ENCODE measurements around the gene PLPP2.

The PLPP2 gene

DNA sequence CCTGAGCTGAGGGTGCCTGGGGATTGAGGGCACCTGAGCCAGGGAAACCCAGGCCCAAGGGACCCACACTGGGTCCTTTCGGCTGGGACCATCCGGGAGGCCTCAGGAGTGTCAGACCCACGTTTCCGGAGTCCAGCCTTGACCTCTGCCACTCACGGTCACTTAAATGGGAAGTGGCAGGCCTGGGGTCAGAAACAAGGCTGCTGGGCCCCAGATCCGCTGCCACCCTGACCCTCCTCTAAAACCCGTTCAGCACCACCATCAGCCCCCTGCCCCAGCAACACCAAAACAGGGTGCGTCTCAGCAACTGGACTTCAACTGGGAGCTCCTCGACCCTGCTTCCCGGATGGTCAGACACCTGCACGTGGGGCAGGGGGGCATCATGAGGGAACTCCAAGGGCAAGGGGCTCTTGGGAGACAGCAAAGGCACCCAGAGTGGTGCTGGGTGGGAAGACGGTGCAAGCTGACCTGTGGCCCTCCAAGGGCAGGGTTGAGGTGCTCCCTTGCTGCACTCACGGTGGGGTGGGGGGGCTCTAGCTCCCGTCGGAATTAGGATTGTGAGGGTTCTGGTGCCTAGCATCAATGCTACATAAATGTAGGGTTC is 1.2 kb upstream of the PLPP2 start:
- peaks cover 2% of the 10 kb centered on the region for H3K4me1 Mint-ChIP-seq
- peaks cover 25% of the 10 kb centered on the region for H3K27me3 Mint-ChIP-seq
- DNase-seq (ENCODE audit: low spot score in 2 of 2) (no peak), ATAC-seq (ENCODE audit: low read depth) (no peak)
- H3K4me3 Mint-ChIP-seq, result no peak overlapping the region
- H3K27ac Mint-ChIP-seq, result no peak overlapping the region
- H3K36me3 Mint-ChIP-seq, result no peaks in the 10 kb centered on the region
- H3K9me3 Mint-ChIP-seq, result no peaks in the 10 kb centered on the region

DNA sequence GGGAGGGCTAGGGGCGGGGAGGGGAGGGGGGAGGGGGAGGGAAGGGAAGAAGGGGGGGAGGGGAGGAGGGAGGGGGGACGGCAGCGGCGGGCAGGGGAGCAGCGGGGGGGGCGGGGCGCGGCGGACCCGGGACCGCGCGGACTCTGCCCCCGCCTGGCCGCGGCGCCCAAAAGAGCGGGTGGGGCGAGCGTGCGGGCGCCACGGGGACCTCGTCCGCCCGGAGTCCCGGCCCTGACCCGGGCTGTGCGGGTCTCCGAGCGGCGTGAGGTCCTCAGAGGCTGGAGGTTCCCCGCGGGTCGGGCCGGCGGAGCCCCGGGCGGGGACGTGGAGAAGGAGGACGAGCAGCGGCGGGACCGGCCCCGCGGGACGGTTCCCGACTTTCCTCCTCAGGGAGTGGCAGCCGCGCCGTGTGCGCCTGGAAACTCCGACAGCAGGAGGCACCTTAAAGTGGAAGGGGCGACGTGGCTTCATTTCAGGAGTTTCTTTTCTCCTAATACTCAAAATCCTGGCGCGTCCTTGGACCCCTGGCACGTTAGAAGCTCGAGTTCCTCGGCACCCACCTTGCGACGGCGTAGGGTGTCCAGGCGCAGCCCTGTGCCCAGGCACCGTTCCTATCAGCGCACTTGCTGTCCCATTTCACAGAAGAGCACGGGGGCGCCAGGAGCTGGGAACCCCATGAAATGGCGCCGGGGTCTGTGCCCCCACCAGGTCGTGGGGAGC is 518 bp upstream of the PLPP2 start:
- no peaks in the 10 kb centered on the region for H3K9me3 Mint-ChIP-seq
- H3K4me3 Mint-ChIP-seq, result no peak overlapping the region
- H3K36me3 Mint-ChIP-seq, result no peaks in the 10 kb centered on the region
- peaks cover 25% of the 10 kb centered on the region for H3K27me3 Mint-ChIP-seq
- no peak overlapping the region for H3K27ac Mint-ChIP-seq
- no peak for DNase-seq (ENCODE audit: low spot score in 2 of 2)
- ATAC-seq (ENCODE audit: low read depth), result no peak
- H3K4me1 Mint-ChIP-seq, result peaks cover 2% of the 10 kb centered on the region

GRCh38 chr19:290372-291005 is 714 bp downstream of the PLPP2 start:
- Mint-ChIP-seq H3K9me3 (no peaks in the 10 kb centered on the region), H3K36me3 (no peaks in the 10 kb centered on the region), H3K27me3 (peaks cover 22% of the 10 kb centered on the region), H3K27ac (no peak overlapping the region), H3K4me1 (peaks cover 2% of the 10 kb centered on the region), H3K4me3 (no peak overlapping the region)
- DNase-seq (ENCODE audit: low spot score in 2 of 2), result no peak
- ATAC-seq (ENCODE audit: low read depth), result no peak

- no peak for DNase-seq (ENCODE audit: low spot score in 2 of 2)
- Mint-ChIP-seq H3K27ac (no peak overlapping the region), H3K4me3 (no peak overlapping the region), H3K9me3 (no peaks in the 10 kb centered on the region), H3K4me1 (peaks cover 2% of the 10 kb centered on the region), H3K27me3 (peaks cover 22% of the 10 kb centered on the region), H3K36me3 (no peaks in the 10 kb centered on the region)
- ATAC-seq (ENCODE audit: low read depth), result peak; percentile 61
Observed at GRCh38 chr19:289651-290371, 1.4 kb downstream of the PLPP2 start.

GRCh38 chr19:288911-289310 is 2.3 kb downstream of the PLPP2 start:
- Mint-ChIP-seq H3K4me3 (no peak overlapping the region), H3K9me3 (no peaks in the 10 kb centered on the region), H3K27ac (no peak overlapping the region), H3K4me1 (no peaks in the 10 kb centered on the region), H3K36me3 (no peaks in the 10 kb centered on the region), H3K27me3 (peaks cover 16% of the 10 kb centered on the region)
- no peak for ATAC-seq (ENCODE audit: low read depth)
- no peak for DNase-seq (ENCODE audit: low spot score in 2 of 2)

DNA sequence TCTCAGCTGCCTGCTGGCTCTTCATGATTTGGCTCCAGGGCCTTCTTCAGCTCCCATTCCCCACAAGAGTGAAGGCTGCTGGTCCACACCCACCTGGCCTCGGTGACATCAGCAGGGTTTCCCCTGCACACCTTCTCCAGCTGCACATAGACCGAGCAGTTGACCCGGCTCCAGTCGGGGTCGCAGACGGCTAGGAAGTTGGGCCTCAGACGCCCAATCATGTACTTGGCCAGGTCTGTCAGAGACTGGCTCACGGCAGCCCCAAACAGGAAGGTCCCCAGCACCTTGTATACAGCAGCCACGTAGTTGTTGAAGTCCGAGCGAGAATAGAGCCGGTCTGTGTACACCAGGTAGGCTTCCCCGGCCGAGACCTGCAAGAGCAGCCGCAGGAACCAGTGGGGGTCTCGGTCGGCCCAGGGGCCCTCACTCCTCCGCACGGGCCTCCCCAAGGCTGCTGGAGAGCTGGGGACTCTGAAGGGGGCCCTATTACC is 3.8 kb downstream of the PLPP2 start:
- Mint-ChIP-seq H3K27me3 (peaks cover 10% of the 10 kb centered on the region), H3K27ac (no peak overlapping the region), H3K9me3 (no peaks in the 10 kb centered on the region), H3K4me1 (no peaks in the 10 kb centered on the region), H3K36me3 (no peaks in the 10 kb centered on the region), H3K4me3 (no peak overlapping the region)
- ATAC-seq (ENCODE audit: low read depth) (no peak), DNase-seq (ENCODE audit: low spot score in 2 of 2) (no peak)

DNA sequence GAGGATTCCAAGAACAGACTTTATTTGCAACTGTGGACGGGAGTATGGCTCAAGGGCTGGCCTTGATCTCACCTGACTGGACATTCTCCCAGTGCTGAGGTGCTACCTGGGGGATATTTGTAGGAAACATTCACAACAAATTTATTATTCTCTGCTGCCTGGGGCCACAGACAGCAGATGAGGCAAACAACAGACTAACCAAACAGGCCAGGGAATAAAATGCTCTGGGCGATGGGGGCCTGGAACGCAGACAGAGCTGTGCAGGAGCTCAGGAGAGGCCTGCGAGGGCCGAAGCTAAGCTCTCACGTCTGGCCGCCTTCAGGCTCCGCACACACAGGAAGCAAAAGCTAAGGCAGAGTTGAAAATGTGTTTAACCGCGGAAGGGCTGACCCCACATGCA is 7.8 kb downstream of the PLPP2 start:
- no peak overlapping the region for H3K27ac Mint-ChIP-seq
- DNase-seq (ENCODE audit: low spot score in 2 of 2) (no peak), ATAC-seq (ENCODE audit: low read depth) (no peak)
- no peaks in the 10 kb centered on the region for H3K36me3 Mint-ChIP-seq
- H3K27me3 Mint-ChIP-seq, result peaks cover 15% of the 10 kb centered on the region
- no peaks in the 10 kb centered on the region for H3K9me3 Mint-ChIP-seq
- H3K4me3 Mint-ChIP-seq, result no peak overlapping the region
- no peaks in the 10 kb centered on the region for H3K4me1 Mint-ChIP-seq

GRCh38 chr19:282501-282900 is 8.7 kb downstream of the PLPP2 start:
- Mint-ChIP-seq H3K9me3 (no peaks in the 10 kb centered on the region), H3K36me3 (no peaks in the 10 kb centered on the region), H3K4me1 (no peaks in the 10 kb centered on the region), H3K27ac (no peak overlapping the region), H3K4me3 (no peak overlapping the region), H3K27me3 (peaks cover 12% of the 10 kb centered on the region)
- DNase-seq (ENCODE audit: low spot score in 2 of 2) (no peak), ATAC-seq (ENCODE audit: low read depth) (no peak)

DNA sequence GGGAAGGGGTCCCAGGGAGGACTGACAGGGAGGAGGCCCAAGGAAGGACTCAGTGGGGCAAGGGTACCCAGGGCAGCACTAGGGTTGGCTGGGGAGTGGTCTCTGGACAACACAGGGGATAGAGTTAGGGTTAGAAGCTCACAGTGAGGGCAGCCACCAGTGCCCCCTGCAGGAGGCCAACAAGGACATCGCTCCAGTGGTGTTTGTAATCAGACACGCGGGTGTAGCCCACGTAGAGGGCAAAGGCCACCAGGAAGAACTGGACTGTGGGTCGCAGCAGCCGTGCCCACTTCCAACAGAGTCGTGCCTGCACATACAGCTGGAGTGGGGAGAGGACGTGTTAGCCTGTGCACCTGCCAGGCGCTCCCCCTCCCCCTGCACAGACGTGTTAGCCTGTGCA is 9.2 kb downstream of the PLPP2 start:
- Mint-ChIP-seq H3K4me1 (no peaks in the 10 kb centered on the region), H3K27me3 (peaks cover 15% of the 10 kb centered on the region), H3K27ac (no peak overlapping the region), H3K4me3 (no peak overlapping the region), H3K9me3 (no peaks in the 10 kb centered on the region), H3K36me3 (no peaks in the 10 kb centered on the region)
- DNase-seq (ENCODE audit: low spot score in 2 of 2) (no peak), ATAC-seq (ENCODE audit: low read depth) (no peak)

DNA sequence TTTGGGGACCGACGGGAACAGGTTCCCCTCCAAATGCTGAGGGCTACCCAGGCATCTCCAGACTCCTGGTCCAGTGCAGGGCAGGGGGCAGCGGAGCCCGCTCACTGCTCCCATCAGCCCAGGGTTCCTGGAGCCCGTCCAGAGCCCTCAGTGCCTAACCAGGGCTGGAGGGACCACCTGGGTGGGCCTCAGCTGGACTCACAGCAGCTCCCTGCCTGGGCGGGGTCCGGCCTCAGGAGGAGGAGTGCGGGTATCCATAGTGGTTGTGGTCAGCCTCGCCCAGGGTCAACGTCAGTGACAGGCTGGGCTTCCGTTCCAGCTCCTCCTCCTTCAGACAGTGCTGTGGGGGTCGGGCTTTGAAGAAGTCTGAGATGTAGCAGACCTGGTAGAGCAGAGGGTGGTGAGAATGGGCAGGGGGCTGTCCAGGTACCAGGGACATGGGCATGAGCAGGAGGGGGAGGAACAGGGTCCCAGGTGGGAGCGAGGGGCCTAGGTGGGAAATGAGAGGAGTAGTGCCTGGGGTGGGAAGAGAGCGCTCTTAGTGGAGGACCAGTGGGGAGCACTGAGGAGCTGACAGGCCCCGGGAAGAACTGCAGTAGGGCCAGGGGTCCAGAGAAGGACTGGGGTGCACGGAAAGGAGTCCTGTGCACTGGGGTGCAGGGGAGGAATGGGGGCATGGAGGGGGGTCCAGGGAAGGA is 9.9 kb downstream of the PLPP2 start:
- H3K27ac Mint-ChIP-seq, result no peak overlapping the region
- no peak overlapping the region for H3K4me3 Mint-ChIP-seq
- DNase-seq (ENCODE audit: low spot score in 2 of 2) (no peak), ATAC-seq (ENCODE audit: low read depth) (no peak)
- H3K27me3 Mint-ChIP-seq, result peaks cover 17% of the 10 kb centered on the region
- no peaks in the 10 kb centered on the region for H3K4me1 Mint-ChIP-seq
- no peaks in the 10 kb centered on the region for H3K9me3 Mint-ChIP-seq
- no peaks in the 10 kb centered on the region for H3K36me3 Mint-ChIP-seq

- DNase-seq (ENCODE audit: low spot score in 2 of 2), result no peak
- Mint-ChIP-seq H3K36me3 (no peaks in the 10 kb centered on the region), H3K4me1 (no peaks in the 10 kb centered on the region), H3K9me3 (no peaks in the 10 kb centered on the region), H3K27ac (no peak overlapping the region), H3K4me3 (no peak overlapping the region), H3K27me3 (peaks cover 17% of the 10 kb centered on the region)
- ATAC-seq (ENCODE audit: low read depth), result no peak
Observed at GRCh38 chr19:280541-281009, 10.6 kb downstream of the PLPP2 start.

DNA sequence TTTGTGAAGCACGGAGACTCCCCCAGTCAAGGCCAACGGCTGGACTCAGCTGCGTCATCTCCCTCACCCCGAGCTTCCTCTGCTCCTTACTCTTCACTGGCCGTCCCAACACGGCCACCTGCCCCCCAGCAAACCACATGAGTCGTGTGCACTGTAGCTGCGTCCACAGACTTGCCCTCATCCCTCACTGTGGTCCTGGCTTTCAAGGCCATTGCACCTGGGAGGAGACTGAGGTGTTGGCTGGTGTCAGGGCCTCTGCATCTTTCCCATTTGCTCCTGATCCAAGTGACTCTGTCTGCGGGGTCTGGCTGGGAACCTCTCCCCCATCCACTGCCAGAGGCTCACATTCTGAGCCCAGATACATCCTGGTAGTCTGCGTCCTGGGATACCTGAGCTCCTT is 11.5 kb downstream of the PLPP2 start:
- no peak overlapping the region for H3K4me3 Mint-ChIP-seq
- H3K36me3 Mint-ChIP-seq, result no peaks in the 10 kb centered on the region
- peaks cover 2% of the 10 kb centered on the region for H3K9me3 Mint-ChIP-seq
- H3K4me1 Mint-ChIP-seq, result no peaks in the 10 kb centered on the region
- H3K27ac Mint-ChIP-seq, result no peak overlapping the region
- ATAC-seq (ENCODE audit: low read depth) (no peak), DNase-seq (ENCODE audit: low spot score in 2 of 2) (no peak)
- H3K27me3 Mint-ChIP-seq, result peaks cover 19% of the 10 kb centered on the region

GRCh38 chr19:279231-279630 is 12.0 kb downstream of the PLPP2 start:
- no peaks in the 10 kb centered on the region for H3K4me1 Mint-ChIP-seq
- H3K9me3 Mint-ChIP-seq, result peaks cover 2% of the 10 kb centered on the region
- H3K36me3 Mint-ChIP-seq, result no peaks in the 10 kb centered on the region
- H3K27ac Mint-ChIP-seq, result no peak overlapping the region
- no peak overlapping the region for H3K4me3 Mint-ChIP-seq
- DNase-seq (ENCODE audit: low spot score in 2 of 2) (no peak), ATAC-seq (ENCODE audit: low read depth) (no peak)
- peaks cover 19% of the 10 kb centered on the region for H3K27me3 Mint-ChIP-seq
